Stimulated activated CD8-positive, alpha-beta memory T cell treated with anti-CD3 and anti-CD28 coated beads, Interleukin-4, amount 100 ng/mL, for 1 hour (primary cell): Measurements from ENCODE around the gene CREB3L4.

Experiments used
- DNase-seq, 2 donors: peaks; one replicate each; pipeline ENCODE4 v3.0.0-alpha.2; 2020; ENCODE audit warnings: low read depth in 2 of 2, low spot score in 1 of 2

Gene CREB3L4

DNA sequence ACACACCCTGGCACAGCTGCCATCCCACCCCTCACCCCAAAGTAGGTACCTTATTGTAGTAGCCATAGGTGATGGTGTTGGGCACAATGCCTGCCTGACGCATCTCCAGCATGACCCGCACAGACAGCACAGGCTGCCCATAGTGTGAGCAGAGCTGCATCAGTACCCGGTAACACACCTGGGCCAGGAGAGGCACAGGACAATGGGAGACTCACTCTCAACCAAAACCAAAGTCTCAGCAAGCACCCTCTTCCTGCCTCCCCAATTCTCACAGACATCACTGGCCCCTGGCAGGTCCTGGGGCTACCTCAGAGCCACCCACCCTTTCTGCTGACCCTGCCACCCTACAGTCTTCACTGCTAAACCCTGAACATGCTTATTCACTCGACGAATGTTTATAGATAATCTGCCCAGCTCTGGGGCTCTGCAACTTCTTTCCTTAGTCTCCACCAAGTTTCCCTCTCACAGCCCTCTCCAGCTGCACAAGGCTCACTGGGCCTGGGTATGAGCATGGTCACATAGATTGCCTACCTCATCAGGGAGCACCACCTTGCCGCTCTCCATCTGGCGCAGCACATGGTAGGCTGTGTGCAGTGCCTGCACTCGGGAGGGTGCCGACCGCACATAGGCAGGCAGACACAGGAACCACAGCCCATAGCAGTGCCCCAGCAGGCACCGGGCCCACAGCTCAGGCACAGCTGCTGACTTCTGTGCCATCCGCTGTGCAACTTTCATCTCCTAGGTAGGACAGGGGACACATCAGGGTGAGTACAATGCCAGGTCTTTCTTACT lies 31.5 kb upstream of the CREB3L4 start:
- no peak for DNase-seq

GRCh38 chr1:153937331-153937730 lies 30.4 kb upstream of the CREB3L4 start:
- DNase-seq: no peak

- DNase-seq: no peak
These were observed 28.7 kb upstream of the CREB3L4 start for GRCh38 chr1:153938996-153939395.

DNA sequence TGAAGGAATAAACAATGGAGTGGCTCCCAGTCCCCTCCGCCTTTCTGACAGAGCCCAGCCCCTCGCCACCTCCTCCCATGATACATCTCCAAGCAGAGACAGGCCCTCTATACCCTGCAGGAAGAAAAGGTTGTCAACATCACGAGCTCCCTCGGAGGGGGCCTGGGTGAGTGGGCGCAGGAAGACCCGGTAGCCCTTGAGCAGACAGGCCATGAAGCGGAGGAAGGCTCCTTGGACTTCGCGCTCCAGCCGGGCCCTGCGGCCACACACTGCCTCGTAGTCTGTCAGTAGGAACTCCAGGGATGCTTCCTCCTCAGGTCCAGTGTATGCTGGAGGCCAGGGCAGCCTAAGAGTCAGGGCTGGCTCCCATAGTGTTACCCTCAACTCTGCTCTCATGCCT lies 28.2 kb upstream of the CREB3L4 start:
- no peak for DNase-seq

DNA sequence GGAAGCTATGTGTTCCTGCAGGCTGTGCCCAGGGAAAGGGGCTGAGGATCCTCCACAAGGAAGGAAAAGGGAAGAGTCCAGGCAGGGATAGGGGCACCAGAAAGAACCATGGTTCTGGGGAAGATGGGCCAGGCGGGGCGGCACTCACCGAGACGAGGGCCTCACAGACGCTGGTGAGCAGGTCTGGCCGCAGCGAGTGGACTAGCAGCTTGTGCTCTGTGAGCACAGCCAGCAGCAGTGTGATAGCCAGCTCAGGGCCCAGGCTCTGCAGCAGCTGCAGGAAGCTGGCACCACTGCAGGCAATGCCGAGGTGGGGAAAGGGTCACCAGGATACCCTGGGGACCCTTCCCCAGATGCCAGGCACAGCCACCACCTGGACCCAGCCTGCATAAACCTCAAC lies 26.9 kb upstream of the CREB3L4 start:
- DNase-seq: no peak

- DNase-seq: no peak
These were observed 25.6 kb upstream of the CREB3L4 start for GRCh38 chr1:153941826-153942725.

DNA sequence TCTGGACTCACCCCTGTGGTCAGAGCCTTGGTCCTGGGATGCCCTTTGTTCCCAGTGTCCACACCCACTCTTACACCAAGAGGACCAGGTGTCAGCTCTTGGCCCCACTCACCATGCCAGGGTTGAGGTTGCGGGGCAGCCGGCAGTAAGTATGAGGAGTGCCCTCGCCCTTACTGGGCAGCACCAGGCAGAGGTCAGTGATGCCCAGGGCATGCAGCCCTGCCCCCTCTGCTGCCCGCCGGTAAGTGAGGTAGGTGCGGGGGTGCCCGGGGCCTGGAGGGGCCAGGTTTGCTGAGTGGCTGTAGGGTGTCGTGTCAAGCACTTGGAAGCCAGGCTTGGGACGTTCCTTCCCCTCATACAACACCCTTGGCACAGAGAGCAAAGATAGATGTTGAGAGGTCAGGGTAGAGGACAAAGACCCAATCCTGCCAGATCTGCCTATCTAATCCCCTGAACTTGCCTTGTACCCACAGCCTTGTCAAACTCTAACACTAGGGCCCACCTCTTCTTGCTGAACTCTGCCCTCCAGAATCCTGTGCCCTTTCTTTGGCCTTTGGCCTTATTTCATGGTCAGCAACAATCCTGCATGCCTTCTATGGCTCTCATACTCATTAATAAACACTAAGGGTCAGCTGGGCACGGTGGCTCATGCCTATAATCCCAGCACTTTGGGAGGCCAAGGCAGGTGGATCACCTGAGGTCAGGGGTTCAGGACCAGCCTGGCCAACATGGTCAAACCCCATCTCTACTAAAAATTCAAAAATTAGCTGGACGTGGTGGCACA lies 24.7 kb upstream of the CREB3L4 start:
- DNase-seq: no peak

DNA sequence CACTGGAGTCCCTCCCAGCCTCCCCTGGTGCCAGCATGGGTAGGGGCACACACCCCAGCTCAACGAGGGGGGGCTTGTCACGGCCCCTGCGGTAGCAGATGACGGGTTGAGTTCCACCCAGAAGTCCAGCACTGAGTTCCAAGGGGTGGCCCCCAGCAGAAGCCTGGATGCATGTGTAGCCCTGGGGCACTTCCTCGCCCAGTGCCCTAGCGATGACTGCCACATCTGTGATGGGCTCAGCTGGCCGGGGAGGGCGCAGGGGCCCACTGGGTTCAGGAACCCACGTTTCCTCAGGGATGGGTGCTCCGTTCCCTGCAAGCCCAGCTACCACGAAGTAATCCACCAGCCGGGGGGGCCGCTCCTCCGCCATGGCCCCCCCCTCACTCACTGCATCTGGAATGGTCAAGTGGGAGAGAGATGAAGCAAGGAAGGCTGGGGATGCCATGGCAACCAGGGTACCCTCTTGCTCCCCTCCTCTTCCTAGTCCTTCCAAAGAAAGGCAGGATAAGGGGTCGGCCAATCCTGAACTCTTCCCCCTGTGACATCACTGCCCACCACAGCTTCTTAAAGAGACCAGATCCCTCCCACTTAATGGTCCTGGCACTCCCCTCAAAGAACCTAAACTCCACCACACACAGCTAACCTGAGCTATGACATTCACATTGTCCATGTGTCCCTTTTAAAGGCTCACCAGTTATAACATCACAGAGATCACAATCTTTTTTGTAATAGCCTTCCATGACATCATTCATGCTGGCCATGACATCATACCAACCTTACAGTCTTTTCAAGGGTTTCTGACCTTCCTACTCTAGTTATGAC lies 23.5 kb upstream of the CREB3L4 start:
- DNase-seq: no peak

- no peak for DNase-seq
These were observed 22.9 kb upstream of the CREB3L4 start for GRCh38 chr1:153944827-153945117.

GRCh38 chr1:153945131-153945794 lies 22.4 kb upstream of the CREB3L4 start:
- peak; percentile 62 to 70 for DNase-seq

DNA sequence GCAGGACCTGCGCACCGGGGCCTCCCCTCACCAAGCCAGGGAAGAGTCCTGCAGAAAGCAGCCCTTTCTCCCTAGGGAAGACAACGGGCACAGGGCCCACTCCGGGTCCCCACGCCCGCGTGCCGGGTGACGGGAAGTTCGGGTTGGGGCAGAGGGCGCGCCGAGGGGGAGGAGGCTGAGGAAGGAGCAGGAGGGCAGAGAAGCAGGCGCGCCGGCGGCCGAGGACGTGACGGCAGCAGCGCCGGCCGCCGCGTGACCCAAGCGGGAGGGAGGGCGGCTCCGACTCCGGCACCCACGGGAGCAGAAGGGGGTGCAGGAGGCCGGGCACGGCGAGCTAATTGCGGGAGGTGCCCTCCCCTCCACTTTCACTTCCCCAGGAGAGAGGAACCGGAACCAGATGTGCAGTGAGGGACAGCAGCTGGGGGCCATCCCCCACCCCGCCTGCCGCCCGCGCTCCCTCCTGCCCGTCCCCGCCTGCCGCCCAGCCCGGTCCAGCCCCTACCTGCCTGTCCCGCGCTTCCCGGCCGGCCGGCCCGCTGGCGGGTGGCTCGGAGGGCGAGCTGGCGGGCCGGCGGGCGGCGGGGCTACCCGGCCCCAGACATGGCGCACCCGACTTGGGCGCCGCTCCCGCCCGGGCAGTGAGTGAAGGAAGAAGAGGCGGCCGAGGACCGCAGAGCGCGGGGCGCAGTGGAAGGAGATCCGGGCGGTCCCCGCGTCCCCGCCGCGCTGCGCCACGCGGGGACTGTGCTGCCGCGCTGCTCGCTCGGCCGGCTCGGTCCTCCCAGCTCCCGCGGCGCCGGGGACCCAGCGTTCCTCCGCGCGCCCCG lies 21.7 kb upstream of the CREB3L4 start:
- DNase-seq: peak; percentile 46 to 52

DNA sequence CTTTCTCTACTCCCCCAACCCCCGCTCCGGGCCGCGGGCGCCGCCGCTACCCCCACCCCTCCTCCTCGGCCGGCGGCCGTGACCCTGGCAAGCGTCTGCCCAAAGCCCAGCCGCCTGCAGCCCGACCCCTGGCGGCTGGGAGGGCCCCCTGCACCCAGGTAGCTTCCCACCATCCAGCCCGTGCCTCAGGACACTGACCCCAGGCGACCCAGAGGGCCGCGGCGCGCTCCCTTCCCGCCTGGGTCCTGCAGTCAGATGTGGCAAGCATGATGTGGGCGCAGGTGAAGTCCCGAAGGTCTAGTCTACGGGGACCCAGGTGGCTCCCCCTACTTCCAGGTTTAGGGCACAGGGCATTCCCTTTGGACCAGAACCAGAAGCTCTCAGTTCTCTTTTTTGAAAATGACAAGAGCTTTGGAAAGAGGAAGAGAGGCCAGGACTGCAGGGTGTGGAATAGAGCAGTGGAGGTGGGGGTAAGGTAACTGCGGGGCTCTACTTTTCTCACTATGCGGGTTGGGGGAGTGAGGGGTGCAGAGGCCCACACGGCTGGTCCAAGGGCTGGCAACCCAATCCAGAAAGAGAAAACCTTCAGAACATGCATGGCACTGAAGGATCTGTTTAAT lies 21.0 kb upstream of the CREB3L4 start, which contains the start of gene DENND4B:
DENND4B (minus strand) TSS at position 97 of the 620 bp plus-strand sequence. CDS start 2,344 bp downstream, outside the sequence.
- peak; percentile 37 to 55 for DNase-seq

DNA sequence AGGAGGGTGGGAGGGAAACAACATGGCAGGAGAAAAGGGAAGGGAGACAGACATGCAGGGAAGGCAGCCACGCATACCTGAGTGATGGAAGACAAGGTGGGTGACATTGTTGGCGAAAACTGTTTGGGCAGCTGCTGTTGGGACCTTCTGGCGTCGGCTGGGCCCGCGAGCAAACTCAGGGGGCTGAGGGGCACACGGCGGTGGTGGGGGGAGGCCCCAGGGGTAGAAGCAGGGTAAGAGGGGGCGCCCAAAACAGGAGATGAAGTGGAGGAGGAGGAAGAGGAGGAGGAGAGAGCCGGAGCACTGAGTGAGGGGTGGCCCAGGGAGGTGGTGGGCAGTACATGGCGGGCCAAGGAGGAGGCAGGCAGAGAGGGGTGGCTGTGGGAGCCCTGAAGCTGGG lies 16.5 kb upstream of the CREB3L4 start:
- DNase-seq: no peak

- DNase-seq: no peak
These were observed 15.9 kb upstream of the CREB3L4 start for GRCh38 chr1:153951801-153952200.

GRCh38 chr1:153953859-153954365 lies 13.8 kb upstream of the CREB3L4 start:
- DNase-seq: no peak

DNA sequence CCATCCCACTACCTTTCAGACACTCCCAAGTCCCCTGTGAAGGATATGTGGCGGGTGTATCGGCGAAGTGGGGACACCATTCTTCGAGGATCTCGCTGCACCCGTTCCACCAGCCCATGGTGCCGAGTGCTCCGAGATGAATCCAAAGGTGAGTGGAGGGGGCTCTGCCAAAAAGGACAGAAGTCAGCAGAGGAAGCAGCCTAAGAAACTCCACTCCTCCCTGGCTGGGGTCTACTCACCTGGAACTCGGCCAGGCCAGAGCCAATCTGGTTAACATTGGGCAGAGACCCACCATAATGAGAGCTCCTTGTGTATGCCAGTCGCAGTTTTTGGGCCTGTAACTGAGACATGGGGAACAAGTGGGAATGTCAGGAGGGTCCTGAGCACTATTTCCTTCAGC lies 12.9 kb upstream of the CREB3L4 start:
- DNase-seq: no peak

- no peak for DNase-seq
These were observed 10.5 kb upstream of the CREB3L4 start for GRCh38 chr1:153956997-153957715.

- no peak for DNase-seq
These were observed 10.0 kb upstream of the CREB3L4 start for GRCh38 chr1:153957744-153958110.
